ENCODE results near the gene DLGAP1. TPM values are rescaled to one million over a fixed set of nuclear protein-coding genes. Genes with fewer than 3 reads are reported as not detected.

DLGAP1 gene
- total and polyA plus RNA-seq, 10 of the 15 experiments (the other 5 are each of a cell fraction or from before 2014, with no cell fraction given): 0.23 to 27.6 (median 1.9) TPM

GRCh38 chr18:4412286-4412685 is 42.8 kb downstream of the DLGAP1 start (continued):
- TF ChIP-seq, protein P1, sequence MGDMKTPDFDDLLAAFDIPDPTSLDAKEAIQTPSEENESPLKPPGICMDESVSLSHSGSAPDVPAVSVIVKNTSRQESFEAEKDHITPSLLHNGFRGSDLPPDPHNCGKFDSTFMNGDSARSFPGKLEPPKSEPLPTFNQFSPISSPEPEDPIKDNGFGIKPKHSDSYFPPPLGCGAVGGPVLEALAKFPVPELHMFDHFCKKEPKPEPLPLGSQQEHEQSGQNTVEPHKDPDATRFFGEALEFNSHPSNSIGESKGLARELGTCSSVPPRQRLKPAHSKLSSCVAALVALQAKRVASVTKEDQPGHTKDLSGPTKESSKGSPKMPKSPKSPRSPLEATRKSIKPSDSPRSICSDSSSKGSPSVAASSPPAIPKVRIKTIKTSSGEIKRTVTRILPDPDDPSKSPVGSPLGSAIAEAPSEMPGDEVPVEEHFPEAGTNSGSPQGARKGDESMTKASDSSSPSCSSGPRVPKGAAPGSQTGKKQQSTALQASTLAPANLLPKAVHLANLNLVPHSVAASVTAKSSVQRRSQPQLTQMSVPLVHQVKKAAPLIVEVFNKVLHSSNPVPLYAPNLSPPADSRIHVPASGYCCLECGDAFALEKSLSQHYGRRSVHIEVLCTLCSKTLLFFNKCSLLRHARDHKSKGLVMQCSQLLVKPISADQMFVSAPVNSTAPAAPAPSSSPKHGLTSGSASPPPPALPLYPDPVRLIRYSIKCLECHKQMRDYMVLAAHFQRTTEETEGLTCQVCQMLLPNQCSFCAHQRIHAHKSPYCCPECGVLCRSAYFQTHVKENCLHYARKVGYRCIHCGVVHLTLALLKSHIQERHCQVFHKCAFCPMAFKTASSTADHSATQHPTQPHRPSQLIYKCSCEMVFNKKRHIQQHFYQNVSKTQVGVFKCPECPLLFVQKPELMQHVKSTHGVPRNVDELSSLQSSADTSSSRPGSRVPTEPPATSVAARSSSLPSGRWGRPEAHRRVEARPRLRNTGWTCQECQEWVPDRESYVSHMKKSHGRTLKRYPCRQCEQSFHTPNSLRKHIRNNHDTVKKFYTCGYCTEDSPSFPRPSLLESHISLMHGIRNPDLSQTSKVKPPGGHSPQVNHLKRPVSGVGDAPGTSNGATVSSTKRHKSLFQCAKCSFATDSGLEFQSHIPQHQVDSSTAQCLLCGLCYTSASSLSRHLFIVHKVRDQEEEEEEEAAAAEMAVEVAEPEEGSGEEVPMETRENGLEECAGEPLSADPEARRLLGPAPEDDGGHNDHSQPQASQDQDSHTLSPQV (IDR thresholded peaks at IDR 0.05): no peak

- no peak for FAIRE-seq
- no peak overlapping the region for H2AFZ ChIP-seq (ENCODE audit: control insufficient read depth, low read depth, low read length)
- ChIA-PET POLR2A (interaction anchor here (1.4 kb wide), 1 partner anchor 42 kb away, joined by 3 read pairs; no protein-coding TSS in a partner anchor), RAD21 (ENCODE audit: unreplicated experiment) (interaction anchor here (0.7 to 1.2 kb wide), 3 partner anchors 8 to 161 kb away, joined by 3 read pairs; no protein-coding TSS in a partner anchor), SMC1A (ENCODE audit: uncharacterized antibody, unreplicated experiment) (interaction anchor here (0.5 to 1.7 kb wide), 6 partner anchors 11 to 112 kb away, joined by 3 to 6 read pairs (median 4); no protein-coding TSS in a partner anchor), CTCF (interaction anchor here (1.1 kb wide), 1 partner anchor 26 kb away, joined by 3 read pairs; no protein-coding TSS in a partner anchor)
- in situ Hi-C loops (cut with MboI): no loop called here
- no peak overlapping the region for H3K27ac ChIP-seq (ENCODE audit: control insufficient read depth, insufficient read depth)
- DNase-seq (ENCODE audit: low read depth, low spot score): no peak
- BruUV-seq (replicated peaks): no TSS peak
- ATAC-seq: no peak
- no peaks in the 10 kb centered on the region; a peak in 1 of 4 replicates for H3K36me3 ChIP-seq (ENCODE audit: control insufficient read depth in 2 of 2, insufficient read depth in 2 of 2, low read length in 1 of 2)
- no peaks in the 10 kb centered on the region for H4K20me1 ChIP-seq (ENCODE audit: control insufficient read depth, insufficient read depth)
- H3K4me2 ChIP-seq (ENCODE audit: control insufficient read depth, insufficient read depth): no peak overlapping the region
- no peak overlapping the region for H3K9ac ChIP-seq (ENCODE audit: control insufficient read depth, insufficient read depth, low read length)
- no peaks in the 10 kb centered on the region for H3K27me3 ChIP-seq (replicated peaks in 1 of 2; ENCODE audit: control insufficient read depth in 2 of 2, insufficient read depth in 2 of 2, low read length in 1 of 2)
- no peaks in the 10 kb centered on the region for H3K79me2 ChIP-seq (ENCODE audit: control insufficient read depth, insufficient read depth, low read length)
- H3K4me3 ChIP-seq: no peak overlapping the region
- no peaks in the 10 kb centered on the region for H3K4me1 ChIP-seq (ENCODE audit: control insufficient read depth, insufficient read depth, low read length)
- intact Hi-C loops (cut with micrococcal nuclease; ENCODE audit: unreplicated experiment): no loop called here
- no peaks in the 10 kb centered on the region; the same call in 1 of the 3 replicates for H3K9me3 ChIP-seq (replicated peaks; ENCODE audit: control insufficient read depth, insufficient read depth, low read length)
- 36% methylated on average over 1 of the region's 1 CpG for WGBS (ENCODE audit: insufficient coverage, insufficient replicate concordance, low lambda C conversion rate, missing lambda C conversion rate)
- TF ChIP-seq, protein P2, sequence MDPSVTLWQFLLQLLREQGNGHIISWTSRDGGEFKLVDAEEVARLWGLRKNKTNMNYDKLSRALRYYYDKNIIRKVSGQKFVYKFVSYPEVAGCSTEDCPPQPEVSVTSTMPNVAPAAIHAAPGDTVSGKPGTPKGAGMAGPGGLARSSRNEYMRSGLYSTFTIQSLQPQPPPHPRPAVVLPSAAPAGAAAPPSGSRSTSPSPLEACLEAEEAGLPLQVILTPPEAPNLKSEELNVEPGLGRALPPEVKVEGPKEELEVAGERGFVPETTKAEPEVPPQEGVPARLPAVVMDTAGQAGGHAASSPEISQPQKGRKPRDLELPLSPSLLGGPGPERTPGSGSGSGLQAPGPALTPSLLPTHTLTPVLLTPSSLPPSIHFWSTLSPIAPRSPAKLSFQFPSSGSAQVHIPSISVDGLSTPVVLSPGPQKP (IDR thresholded peaks at IDR 0.05; ENCODE audit: low read depth, low read length): no peak
- TF ChIP-seq CHD2 (IDR thresholded peaks at IDR 0.05; ENCODE audit: borderline replicate concordance, low read depth, low read length) (no peak), ZNF217 (IDR thresholded peaks at IDR 0.05) (no peak), SUZ12 (IDR thresholded peaks at IDR 0.05; ENCODE audit: unreplicated experiment) (no peak), ZNF274 (IDR thresholded peaks at IDR 0.05; ENCODE audit: insufficient read depth, insufficient read length) (no peak), GABPA (IDR thresholded peaks at IDR 0.05; ENCODE audit: low read depth) (no peak), ZNF622 (IDR thresholded peaks at IDR 0.05) (no peak), CBFB (IDR thresholded peaks at IDR 0.05; ENCODE audit: low read depth) (no peak), IKZF1 (conservative IDR thresholded peaks at IDR 0.05) (no peak), ZBTB40 (IDR thresholded peaks at IDR 0.05; ENCODE audit: borderline replicate concordance) (no peak)
- TF ChIP-seq, protein P3, sequence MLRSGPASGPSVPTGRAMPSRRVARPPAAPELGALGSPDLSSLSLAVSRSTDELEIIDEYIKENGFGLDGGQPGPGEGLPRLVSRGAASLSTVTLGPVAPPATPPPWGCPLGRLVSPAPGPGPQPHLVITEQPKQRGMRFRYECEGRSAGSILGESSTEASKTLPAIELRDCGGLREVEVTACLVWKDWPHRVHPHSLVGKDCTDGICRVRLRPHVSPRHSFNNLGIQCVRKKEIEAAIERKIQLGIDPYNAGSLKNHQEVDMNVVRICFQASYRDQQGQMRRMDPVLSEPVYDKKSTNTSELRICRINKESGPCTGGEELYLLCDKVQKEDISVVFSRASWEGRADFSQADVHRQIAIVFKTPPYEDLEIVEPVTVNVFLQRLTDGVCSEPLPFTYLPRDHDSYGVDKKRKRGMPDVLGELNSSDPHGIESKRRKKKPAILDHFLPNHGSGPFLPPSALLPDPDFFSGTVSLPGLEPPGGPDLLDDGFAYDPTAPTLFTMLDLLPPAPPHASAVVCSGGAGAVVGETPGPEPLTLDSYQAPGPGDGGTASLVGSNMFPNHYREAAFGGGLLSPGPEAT (IDR thresholded peaks at IDR 0.05; ENCODE audit: low read depth): no peak
These were observed 48.3 kb downstream of the DLGAP1 start for GRCh38 chr18:4406856-4407255.
